HG03354 (cell line): Measurements from ENCODE around the gene PAX8.

Source experiments
- ATAC-seq: cut with Tn5 transposase; IDR thresholded peaks from one replicate; pipeline ENCODE4 v1.9.1; 2021; ENCODE audit warnings: mild to moderate bottlenecking; ENCODE audit not compliant: unreplicated experiment, poor library complexity, severe bottlenecking

The PAX8 gene

DNA sequence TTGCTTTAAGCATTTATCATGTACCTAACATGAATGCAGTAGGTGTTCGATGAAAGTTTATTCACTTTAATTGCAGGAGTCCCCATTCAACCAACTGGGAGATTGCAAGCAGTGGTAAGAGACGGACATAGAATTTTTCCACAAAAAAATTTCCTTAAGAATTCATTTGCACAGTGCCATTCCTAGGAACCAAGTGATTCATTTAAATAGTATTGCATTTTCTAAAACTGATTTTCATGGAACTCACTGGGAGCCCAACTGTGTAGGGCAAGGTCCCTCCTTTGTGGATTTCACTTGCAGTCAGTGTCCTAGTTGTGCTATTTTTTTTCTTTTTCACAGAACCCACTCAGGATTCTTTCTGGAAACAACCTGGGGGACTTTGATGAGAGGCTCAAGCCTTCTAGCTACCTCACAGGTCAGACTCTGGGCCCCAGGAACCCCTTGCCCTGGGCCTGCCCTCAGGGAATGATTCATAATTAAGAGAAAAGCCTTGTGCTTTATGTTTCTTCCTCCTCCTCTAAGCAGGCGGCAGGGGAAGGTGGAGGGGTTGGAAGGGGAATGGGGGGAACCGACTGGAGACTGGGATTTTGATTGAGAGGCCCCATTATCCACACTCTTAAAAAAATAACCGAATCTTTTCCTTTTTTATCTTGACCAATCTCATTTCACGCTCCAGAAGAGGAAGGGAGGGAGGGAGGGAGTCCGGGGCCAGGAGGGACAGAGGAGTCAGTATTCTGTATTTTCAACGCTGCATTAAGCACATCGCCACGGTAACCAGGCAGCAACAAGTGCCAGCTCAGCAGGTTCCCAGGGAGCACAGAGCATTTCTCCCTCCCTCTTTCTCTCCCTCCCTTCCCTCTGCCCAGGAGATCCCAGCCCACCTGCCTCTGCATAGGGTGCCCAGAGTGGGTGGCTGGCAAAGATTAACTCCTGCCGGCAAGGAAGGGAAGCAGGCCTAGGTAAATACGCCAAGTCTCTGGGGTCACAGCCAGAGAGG, 53.2 kb downstream of the PAX8 start:
- no peak for ATAC-seq

DNA sequence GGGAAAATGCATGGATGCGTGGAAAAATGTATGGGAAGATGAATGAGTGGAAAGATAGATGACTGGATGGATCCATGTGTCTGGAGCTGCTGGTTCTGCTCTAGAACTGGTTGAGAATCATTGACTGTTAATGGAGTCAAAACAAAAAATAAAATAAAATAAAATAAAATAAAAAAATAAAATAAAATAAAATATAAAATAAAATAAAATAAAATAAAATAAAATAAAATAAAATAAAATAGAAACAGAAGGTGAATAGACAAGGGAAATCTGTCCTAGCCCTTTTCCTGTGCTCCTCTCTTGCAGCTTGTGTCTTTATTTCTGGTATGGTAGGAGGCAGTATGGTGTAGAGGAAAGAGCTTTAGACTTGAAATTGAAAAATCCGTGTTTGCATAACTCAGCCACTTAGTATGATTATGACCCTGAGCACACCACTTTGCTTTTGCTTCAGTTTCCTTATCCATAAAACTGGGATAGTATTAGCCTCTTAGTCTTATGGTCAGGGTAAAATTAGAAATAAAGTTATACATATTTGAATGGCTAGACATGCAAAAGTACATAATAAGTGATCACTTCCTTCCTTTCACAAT, 54.0 kb downstream of the PAX8 start:
- ATAC-seq, result no peak

DNA sequence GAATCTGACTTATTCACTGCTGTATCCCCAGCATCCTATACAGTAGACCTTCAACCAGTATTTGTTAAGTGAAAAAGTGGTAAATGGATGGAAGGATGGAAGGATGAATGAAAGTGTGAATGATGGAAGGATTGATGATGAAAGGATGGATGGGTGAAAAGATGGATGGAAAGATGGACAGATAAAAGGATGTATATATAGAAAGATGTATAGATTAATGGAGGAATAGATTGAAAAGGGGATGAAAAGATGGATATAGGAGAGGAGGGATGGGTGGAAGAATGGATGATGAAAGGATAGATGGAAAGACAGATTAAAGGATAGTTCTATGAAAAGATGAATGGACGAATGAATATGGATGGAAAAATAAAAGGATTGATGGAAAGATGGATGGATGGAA, 54.9 kb downstream of the PAX8 start:
- no peak for ATAC-seq

DNA sequence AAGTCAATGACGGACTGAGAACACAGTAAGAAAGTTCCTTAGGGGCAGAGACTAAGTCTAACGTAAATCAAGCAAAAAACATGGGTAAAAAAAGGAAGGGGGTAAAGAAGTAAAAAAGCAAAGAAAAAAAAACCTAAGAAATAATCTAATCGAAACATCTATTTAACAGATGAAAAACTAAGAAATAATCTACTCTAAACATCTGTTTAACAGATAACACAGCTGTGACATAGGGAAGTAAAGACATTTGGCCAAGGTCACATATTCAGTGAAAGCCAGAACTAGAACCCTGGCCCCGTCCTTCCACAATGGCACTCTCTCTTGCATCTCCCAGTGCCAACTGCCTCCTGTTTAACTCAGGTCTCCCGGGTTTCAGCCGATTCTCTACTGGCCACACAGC, 56.9 kb downstream of the PAX8 start:
- ATAC-seq, result no peak

DNA sequence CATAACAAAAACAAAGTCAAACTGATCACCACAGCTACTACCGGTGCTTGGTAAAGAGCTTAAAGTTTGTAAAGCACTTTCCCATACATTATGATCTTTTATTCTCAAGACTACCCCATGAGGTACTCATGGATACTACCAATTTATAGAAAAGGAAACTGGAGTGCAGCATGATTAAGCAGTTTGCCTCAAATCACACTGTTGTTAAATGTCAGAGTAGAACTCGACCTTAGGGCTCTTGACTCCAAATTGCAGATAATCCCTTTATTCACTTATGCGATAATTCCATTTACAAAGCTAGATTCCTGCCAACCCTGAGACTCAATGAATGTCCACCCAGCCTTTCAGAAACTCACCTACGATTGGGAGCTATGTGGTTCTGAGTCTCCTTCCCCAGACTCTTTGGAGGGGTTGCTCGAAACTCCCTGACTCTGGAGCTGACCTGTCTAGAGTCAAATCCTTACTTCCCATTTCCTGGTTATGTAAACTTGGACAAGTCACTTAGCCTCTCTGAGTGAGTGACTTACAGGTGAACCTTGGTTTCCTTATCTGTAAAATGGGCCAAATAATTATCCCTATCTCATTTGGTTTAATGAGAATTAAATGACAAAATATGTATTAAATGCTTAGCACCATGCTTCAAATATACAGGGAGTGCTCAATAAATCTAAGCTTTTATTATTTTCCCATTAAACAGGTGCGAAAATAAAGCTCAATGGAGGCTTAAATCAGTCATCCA, 57.6 kb downstream of the PAX8 start:
- no peak for ATAC-seq

DNA sequence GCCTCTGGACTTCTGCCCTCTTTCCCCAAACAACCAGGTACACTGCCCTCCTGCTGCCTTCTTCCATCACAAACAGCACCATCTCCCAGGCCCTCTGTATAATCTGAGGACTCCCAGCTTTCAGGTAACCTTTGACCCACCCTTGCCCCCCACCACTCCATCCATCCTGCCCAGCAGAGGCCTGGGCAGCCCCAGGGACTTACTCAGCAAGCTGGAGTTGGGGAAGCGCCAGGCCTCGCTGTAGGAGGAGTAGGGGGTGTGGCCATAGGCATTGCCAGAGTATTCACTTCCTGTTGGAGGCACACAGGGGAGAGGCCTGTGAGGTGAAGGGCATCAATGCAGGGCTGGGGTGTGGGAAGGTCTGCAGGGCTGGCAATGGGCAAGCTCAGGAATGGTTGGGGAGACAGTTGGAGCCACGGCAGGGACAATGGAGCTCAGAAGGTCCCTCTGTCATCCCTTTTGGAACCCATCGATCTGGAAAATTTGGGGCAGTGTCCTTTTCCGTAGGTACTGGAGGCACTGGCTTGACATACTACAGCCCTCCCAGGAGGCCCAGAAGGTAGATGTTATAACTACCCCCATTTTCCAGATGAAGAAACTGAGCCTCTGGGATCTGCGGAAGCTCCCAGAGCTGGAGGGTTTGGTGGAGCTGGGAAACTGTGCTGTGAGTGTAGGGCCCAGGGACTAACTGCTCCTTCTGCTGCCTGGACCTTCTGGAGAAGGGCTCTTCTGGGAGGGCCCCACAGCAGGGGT, 58.7 kb downstream of the PAX8 start:
- no peak for ATAC-seq

DNA sequence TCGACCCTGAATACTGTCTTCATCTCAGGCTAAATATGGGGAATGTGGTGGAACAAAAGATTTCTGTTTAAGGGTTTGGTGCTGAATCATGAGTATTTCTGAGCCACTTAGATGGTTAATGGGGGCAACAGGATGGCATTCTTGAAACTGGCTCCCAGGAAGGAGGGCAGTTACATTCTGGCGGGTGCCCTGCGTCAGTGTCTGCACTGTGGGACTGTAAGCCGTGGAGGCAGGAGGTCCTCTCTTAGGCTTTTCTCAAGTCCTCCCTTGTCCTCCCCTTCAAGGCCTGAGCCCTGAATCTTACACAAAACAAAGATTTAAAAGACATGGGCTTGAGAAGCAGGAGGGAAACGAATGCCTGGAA, 59.2 kb downstream of the PAX8 start:
- ATAC-seq, result no peak

DNA sequence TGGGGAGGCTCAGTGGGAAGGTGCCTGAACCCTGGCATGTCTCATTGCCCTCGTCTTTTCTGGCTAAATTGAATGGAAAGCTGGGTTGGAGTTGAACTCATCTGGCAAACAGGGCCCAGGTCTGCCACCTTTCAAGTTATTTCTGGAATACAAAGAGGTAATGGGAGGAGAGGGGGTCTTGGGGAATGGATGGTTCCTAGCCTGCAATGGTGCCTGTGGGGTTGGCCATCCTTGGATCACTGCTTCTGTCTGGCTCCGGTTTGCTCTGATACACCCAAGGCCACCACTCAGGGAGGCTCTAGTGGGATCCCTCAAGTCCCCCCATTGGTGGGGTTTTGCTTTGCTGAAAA, 59.7 kb downstream of the PAX8 start:
- no peak for ATAC-seq

DNA sequence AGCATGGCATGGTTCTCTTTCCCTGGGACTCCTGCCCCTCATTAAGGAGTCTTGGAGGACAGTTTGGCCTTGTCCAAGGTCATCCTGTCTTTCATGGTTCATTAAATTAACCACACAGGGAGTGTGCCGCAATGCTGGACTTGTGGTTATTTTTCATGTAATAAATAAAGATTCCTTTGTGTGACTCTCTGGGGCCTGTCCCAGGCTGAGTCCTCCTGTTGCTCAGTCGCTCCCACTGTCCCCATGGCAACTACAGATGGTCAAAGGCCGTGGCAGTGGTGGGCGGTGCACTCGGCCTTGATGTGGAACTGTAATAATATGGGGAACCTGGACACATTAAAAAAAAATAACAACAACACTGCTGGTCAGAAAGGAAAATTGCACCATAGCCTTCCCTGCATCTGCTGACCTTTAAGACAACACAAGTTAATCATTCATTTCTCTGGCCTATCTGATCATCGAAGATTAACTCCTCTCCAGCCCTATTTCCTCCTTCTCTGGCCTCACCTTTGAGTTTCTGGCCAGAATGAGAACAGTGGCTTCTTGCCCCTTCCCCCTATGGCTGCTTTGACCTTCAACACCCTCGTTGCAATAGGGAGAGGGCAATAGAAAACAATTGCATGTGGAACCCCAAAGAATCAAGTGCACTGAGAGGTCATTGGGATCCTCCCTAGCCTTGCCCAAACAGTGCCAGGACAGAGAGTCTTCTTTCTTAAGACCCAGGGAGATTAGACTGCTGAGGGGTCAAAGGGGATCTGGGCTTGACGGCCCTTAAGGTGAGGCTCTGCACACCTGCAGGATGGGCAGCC, 60.2 kb downstream of the PAX8 start:
- ATAC-seq, result peak; percentile 55

DNA sequence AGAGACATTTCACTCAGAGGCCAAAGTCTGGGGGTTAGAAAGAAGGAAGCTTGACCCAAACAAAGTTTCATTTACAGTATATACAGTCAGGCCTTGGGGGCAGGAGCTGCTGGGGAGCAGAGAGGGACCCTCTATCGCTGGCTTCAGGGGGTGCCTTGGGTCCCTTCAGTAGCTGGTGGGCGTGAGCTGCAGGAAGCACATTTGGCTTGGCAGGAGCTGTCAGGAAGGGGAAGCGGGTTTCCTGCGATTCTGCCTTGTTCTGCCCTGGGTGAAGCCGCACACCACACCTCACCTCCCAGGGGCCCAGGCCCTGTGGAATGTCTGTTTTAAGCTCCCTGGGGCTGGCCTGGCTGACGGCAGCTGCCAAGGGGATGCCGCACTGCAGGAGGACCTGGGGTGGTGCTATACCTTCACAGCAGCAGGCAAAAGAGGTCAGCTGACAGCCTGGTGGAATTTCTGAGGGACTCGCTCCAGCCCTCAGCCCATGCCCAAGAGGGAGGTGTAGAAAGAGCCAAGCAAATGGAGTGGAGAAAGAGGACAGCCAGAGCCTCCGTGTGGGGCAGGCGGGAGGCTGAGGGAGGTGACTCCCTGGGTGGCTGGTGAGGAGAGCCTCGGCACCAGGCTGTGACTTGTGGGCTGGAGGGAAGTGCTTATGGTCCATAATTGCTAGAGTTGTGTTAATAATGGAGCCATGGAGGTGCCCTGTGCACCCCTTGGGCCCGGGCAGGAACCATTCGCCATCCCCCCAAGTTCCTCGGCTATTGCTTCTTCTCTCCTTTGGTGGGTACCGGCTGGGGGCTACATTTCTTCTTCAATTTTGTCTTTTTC, 61.1 kb downstream of the PAX8 start:
- ATAC-seq, result no peak

DNA sequence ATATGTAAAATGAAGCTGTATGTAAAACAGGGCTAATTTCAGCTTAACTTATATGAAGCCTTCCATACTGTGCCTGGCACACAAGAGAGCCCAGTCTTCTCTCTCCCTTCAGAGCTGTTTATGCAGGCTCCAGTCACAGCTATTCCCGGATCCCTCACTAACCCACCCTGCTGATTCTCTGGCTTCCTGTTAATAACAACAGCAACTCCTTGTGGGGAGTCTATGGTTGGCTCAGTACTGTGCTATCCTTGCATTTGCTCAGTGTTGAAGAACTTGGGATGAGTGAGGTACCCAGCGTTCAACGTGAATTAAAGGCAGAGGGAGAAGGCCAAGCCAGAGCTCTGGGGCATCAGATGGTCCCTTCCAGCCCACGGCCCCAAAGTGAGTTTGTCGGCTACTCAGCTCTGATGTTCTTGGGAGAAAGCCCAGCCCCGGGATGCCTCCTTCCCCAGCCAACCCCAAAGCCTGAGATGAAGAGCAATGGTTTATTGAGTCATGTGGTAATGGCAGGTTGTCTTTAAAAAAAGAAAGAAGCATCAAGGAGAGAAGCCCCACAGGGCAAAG, 61.7 kb downstream of the PAX8 start:
- ATAC-seq, result no peak

DNA sequence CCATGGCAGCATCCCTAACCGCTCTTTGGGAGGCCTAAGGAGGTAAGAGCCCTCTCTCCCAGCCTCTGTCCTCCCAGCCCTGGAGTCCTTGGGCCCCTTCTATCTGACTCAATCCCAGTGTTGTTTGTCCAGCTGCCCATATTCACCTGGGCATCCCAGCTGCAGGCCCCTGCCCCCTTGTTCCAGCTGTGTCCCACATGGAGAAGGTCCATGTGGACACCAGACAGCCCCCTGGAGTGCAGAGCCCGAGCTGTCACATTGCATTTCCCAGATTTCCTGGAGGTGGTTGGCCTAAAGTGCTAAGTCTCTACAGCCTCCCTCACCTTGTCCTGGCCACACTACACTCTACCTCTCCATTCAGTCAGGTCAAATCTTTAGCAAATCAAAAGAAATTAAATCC, 62.4 kb downstream of the PAX8 start:
- ATAC-seq, result no peak

DNA sequence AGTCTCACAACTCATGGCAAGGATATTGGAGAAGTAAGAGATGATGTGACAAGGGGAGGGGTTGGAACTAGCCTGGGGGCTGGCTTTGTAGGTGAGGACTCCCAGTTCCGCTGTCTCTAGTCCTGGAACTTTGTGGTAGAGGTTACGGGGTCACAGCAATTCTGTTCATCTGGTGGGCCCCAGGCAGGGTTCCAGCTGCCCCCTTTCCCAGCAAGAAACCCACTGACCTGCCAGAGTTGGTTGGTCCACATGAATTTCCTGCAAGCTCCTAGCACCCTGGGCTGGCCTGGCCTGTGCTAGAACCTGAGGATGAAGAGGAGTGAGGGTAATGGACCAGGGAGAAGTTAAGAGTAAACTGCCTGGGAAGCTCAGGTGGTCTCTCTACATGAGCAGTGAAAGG, 63.7 kb downstream of the PAX8 start:
- no peak for ATAC-seq

DNA sequence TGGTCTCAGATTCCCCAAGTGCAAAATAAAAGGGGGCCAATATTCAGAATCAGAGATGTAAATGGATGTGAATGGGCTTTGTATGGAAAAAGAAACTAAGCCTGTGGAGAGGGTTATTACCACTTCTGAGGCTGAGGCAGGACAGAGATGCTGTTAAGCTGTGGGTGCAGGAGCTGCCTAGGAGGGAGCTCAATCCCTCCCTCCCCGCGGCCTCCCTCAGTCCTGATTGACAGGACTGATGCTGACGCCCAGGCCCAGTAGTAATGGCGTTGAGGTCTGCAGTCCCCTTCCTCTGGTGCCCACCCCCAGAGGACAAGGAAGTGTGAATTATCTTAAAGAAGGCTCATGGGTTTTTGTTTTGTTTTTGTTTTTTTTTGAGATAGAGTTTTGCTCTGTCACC, 64.6 kb downstream of the PAX8 start:
- ATAC-seq, result no peak

DNA sequence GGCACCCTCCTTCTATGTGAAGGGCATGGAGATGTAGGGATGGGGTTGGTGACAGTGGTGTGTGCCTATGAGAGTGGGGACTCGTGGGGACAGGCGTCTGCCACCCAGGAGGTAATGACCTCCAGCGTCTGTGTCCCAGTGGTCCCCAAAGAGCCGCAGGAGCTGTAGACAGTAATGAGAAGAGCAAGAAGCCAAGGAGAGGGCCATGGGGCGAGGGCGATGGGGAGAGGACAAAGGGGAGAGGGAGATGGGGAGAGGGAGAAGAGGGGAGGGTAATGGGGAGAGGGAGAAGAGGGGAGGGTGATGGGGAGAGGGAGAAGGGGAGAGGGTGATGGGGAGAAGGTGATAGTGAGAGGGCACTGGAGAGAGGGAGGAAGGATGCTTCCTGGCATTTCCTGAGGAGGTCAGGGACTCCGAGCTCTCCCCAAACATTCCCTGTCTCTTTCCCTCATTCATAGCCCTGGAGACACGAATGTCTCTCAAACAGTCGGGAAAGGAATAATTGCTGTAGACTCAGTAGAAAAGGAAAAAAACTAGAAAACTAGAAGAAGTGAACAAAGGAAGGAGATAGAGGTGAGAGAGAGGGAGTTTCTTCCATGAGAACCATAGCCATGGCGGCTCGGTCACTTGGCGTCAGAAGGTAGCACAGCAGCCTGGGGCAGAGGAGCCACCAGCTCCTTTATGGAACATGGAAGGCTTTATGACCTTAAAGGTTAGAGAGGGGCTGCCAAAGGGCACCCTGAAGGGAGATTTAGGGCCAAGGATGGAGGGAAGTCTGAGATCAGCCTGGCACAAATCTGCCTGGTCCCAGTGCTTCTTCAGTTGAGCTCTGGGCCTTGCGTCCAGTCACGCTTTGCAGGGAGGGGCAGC, 65.4 kb downstream of the PAX8 start:
- ATAC-seq, result no peak

DNA sequence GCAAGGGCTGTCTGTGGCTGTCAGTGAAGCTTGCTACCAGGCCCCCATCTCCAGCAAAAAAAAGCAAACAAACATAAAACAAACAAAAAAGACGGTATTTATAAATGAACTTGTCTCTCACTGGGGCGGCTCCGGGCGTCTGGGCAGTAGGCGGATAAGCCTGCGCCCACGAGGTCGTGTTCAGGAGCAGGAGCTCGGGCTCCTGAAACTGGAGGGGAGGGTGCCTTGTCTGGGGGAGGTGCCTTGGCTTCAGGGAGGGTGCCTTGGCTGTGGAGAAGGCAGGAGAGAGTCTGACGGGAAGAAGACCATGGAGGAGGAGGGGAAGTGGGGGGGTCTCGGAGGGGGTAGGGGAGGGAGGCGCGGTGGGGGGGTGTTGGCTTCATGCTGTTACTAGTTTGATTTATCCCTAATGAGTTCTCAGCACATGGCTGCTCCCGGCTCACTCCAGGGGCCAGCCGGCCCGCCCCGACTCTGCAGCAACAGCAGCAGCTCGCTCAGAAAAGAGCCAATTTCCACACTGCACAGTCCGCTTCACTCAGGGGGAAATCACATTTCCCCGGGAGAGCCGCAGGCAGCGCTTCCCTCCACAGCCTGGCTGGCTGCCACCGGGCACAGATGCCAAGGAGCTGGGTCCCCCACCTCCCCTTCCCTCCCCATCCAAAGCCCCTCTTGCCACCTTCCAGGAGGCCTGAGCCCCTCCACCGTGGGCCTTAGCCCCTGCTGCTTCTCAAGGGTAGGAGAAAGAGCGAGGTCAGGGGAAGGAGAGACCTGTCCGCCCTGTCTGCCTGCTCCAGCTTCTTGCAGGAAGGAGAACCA, 66.3 kb downstream of the PAX8 start:
- ATAC-seq, result no peak
